Subcutaneous adipose tissue (tissue), 4 donors: ENCODE data around the gene GIT2. TPM values are rescaled to one million over a fixed set of nuclear protein-coding genes. Genes with fewer than 3 reads are reported as not detected.

ENCODE experiments used
- CTCF ChIP-seq: fragments of 450-650 bp; IDR thresholded peaks from one replicate; pipeline ENCODE4 v1.5.1; 2016; ENCODE audit warnings: low read depth, mild to moderate bottlenecking, control low read depth, antibody characterized with exemption, moderate library complexity
- total RNA-seq, 4 donors: library from RNA; depleted of rRNA; stranded (reverse); fragments of >200 nt; gene quantifications; one replicate each; pipeline ENCODE4 v1.1.0, GENCODE V29; 2016

The GIT2 gene
- total RNA-seq, 4 donors from 2014 or later = 41.8 to 66.3 (median 53.5) TPM

- no peak for TF ChIP-seq CTCF
These were observed 44.4 kb downstream of the GIT2 start for GRCh38 chr12:109951751-109952150.

GRCh38 chr12:109951136-109951535 lies 45.0 kb downstream of the GIT2 start:
- no peak for TF ChIP-seq CTCF

GRCh38 chr12:109950625-109951024 lies 45.5 kb downstream of the GIT2 start:
- TF ChIP-seq CTCF = no peak

GRCh38 chr12:109949089-109949488 lies 47.1 kb downstream of the GIT2 start:
- no peak for TF ChIP-seq CTCF

GRCh38 chr12:109948368-109948767 lies 47.8 kb downstream of the GIT2 start:
- TF ChIP-seq CTCF = no peak

GRCh38 chr12:109947521-109947920 lies 48.6 kb downstream of the GIT2 start:
- no peak for TF ChIP-seq CTCF

- TF ChIP-seq CTCF = no peak
These were observed 49.3 kb downstream of the GIT2 start for GRCh38 chr12:109946913-109947312.

- no peak for TF ChIP-seq CTCF
These were observed 49.7 kb downstream of the GIT2 start for GRCh38 chr12:109946505-109946904.
